HepG2 (cell line): ENCODE measurements around the gene HNRNPA2B1. TPM values are rescaled to one million over a fixed set of nuclear protein-coding genes. Genes with fewer than 3 reads are reported as not detected.

Source experiments
- ATAC-seq: fragments of 200-7000 bp; cut with Tn5 transposase; 3 replicates; pipeline ENCODE4 v1.9.1; 2020; ENCODE audit warnings: mild to moderate bottlenecking, moderate library complexity
- BruUV-seq: library from RNA; stranded (reverse); fragments of 400-500 nt; replicated peaks from 2 replicates; lab custom pipeline; 2021; lab: Mats Ljungman, UMichigan
- CTCF ChIA-PET: fragments of 300-600 bp; formaldehyde crosslinking; extraction: SDS; loops from one replicate; lab custom pipeline; 2021; ENCODE audit warnings: low total read pairs, inconsistent platforms, low intra/inter-chr PET ratio; lab: Yijun Ruan, JAX
- POLR2A ChIA-PET: fragments of 350-600 bp; sonication (Branson Sonifier 250); formaldehyde crosslinking; loops from one replicate; lab custom pipeline; 2020; ENCODE audit warnings: antibody characterized with exemption, inconsistent platforms; lab: Yijun Ruan, JAX
- DNase-seq: peaks from one replicate; pipeline ENCODE4 v3.0.0-alpha.2; 2015; ENCODE audit warnings: low spot score
- FAIRE-seq: peaks from 3 replicates; lab custom pipeline; 2011; peaks lifted over from hg19 to GRCh38; lab: Jason Lieb, UNC
- H2AFZ ChIP-seq: one replicate; pipeline ENCODE4 v1.6.1; 2011; ENCODE audit warnings: low read length, inconsistent platforms
- H3K27ac ChIP-seq: fragments of 300-600 bp; 3 replicates; pipeline ENCODE4 v1.8.0; 2011; ENCODE audit warnings: mixed run types, mild to moderate bottlenecking, mixed read lengths, low read length, inconsistent platforms; ENCODE audit not compliant: insufficient read depth; ENCODE audit errors: extremely low read length
- H3K27me3 ChIP-seq, 2 experiments: fragments of 200-600 bp in 1 of 2; 2 replicates in 1 of 2; 3 replicates in 1 of 2; pipeline versions ENCODE4 v1.6.0 to v1.8.0; 2011; ENCODE audit warnings: low read length in 2 of 2, mild to moderate bottlenecking in 2 of 2, moderate library complexity in 2 of 2, inconsistent platforms in 1 of 2; ENCODE audit not compliant: insufficient read depth in 2 of 2, control insufficient read depth in 1 of 2
- H3K36me3 ChIP-seq, 2 experiments: fragments of 200-600 bp in 1 of 2; replicated peaks in 1 of 2; 2 replicates in 1 of 2; 3 replicates in 1 of 2; pipeline versions ENCODE4 v1.5.1 to v1.8.0; 2011; ENCODE audit warnings: low read length in 2 of 2, inconsistent platforms in 1 of 2; ENCODE audit not compliant: insufficient read depth in 2 of 2, control insufficient read depth in 1 of 2
- H3K4me1 ChIP-seq: 2 replicates; pipeline ENCODE4 v1.5.1; 2012; ENCODE audit warnings: low read length, inconsistent platforms; ENCODE audit not compliant: insufficient read depth
- H3K4me2 ChIP-seq: 2 replicates; pipeline ENCODE4 v1.6.0; 2011; ENCODE audit warnings: low read depth, low read length, inconsistent platforms
- H3K4me3 ChIP-seq, 3 experiments: fragments of 200-600 bp in 1 of 3; sonication (generic), shearing (Covaris generic) in 1 of 3; replicated peaks in 1 of 3; 2 replicates each; pipeline ENCODE4 v1.5.1; 2011 to 2016; ENCODE audit warnings: low read length in 3 of 3, inconsistent platforms in 2 of 3, low read depth in 2 of 3, mild to moderate bottlenecking in 2 of 3, control low read depth in 1 of 3, mixed read lengths in 1 of 3; ENCODE audit not compliant: insufficient read depth in 1 of 3
- H3K79me2 ChIP-seq: one replicate; pipeline ENCODE4 v1.6.1; 2011; ENCODE audit warnings: low read length, inconsistent platforms; ENCODE audit not compliant: insufficient read depth
- H3K9ac ChIP-seq: 2 replicates; pipeline ENCODE4 v1.6.0; 2011; ENCODE audit warnings: mild to moderate bottlenecking, low read depth, low read length, inconsistent platforms; ENCODE audit not compliant: insufficient read depth
- H3K9me3 ChIP-seq: 2 replicates; pipeline ENCODE4 v1.5.1; 2012; ENCODE audit warnings: mild to moderate bottlenecking, low read length
- H4K20me1 ChIP-seq: 2 replicates; pipeline ENCODE4 v1.6.0; 2011; ENCODE audit warnings: inconsistent platforms, mild to moderate bottlenecking, low read length, moderate library complexity; ENCODE audit not compliant: insufficient read depth
- IRX3 ChIP-seq: sonication (generic); formaldehyde crosslinking; IDR thresholded peaks from 2 replicates; pipeline ENCODE4 v1.8.1; 2023; ENCODE audit warnings: mild to moderate bottlenecking, low read depth, missing genetic modification reagents, borderline replicate concordance
- MXD4 ChIP-seq: IDR thresholded peaks from 2 replicates; pipeline ENCODE4 v1.6.1; 2016; ENCODE audit warnings: mild to moderate bottlenecking, missing biosample characterization, missing genetic modification reagents
- NCOA5 ChIP-seq: sonication (generic); formaldehyde crosslinking; IDR thresholded peaks from 2 replicates; pipeline ENCODE4 v1.4.0; 2020; ENCODE audit warnings: missing genetic modification reagents
- NR3C1 ChIP-seq: sonication (generic); formaldehyde crosslinking; IDR thresholded peaks from 2 replicates; pipeline ENCODE4 v1.4.0; 2020; ENCODE audit warnings: missing genetic modification reagents
- ZFX ChIP-seq: sonication (generic); formaldehyde crosslinking; IDR thresholded peaks from 2 replicates; pipeline ENCODE4 v1.4.0; 2020; ENCODE audit warnings: mild to moderate bottlenecking, low read depth, missing genetic modification reagents, moderate library complexity
- ZNF570 ChIP-seq: sonication (generic); formaldehyde crosslinking; IDR thresholded peaks from 2 replicates; pipeline ENCODE4 v1.4.0; 2020; ENCODE audit warnings: mild to moderate bottlenecking, missing genetic modification reagents, borderline replicate concordance
- ZNF670 ChIP-seq: sonication (generic); formaldehyde crosslinking; IDR thresholded peaks from 2 replicates; pipeline ENCODE4 v1.8.0; 2022; ENCODE audit warnings: mild to moderate bottlenecking, missing genetic modification reagents, borderline replicate concordance
- ZSCAN12 ChIP-seq: sonication (generic); formaldehyde crosslinking; IDR thresholded peaks from 2 replicates; pipeline ENCODE4 v1.9.0; 2021; ENCODE audit warnings: mild to moderate bottlenecking, missing genetic modification reagents
- WGBS: methylation state at CpG from one replicate; pipeline ENCODE4 v1.1.6; 2017; ENCODE audit warnings: low lambda C conversion rate; 5-methylcytosine and 5-hydroxymethylcytosine counted together
- in situ Hi-C: cut with HindIII; loops from 2 replicates; pipeline ENCODE4 v1.10.0; 2017; ENCODE audit warnings: low pct_unique_long_range_greater_than_20kb; ENCODE audit not compliant: extremely low pct_ligation_motif_present
- intact Hi-C: fragments of 100-400 bp; cut with micrococcal nuclease; formaldehyde crosslinking; loops from one replicate; pipeline ENCODE4 v1.10.0; 2022; ENCODE audit not compliant: unreplicated experiment
- polyA plus RNA-seq, 8 experiments: library from polyadenylated mRNA; depleted of rRNA in 3 of 8; stranded (reverse) in 7 of 8; unstranded in 1 of 8; fragments of >200 nt; fragmentation: Illumina TruSeq in 4 of 8; extraction: Trizol in 4 of 8; gene quantifications; 2 replicates each; pipeline versions ENCODE4 v1.2.1 to v1.2.3, GENCODE V29; 2011 to 2016; ENCODE audit warnings: low read depth in 4 of 8, missing spikeins in 1 of 8, mixed read lengths in 1 of 8; ENCODE audit not compliant: insufficient read depth in 1 of 8
- total RNA-seq, 5 experiments: library from RNA; depleted of rRNA; stranded (reverse); fragments of >200 nt; fragmentation: Illumina TruSeq; extraction: Trizol; gene quantifications; 2 replicates each; pipeline ENCODE4 v1.2.3, GENCODE V29; 2016; ENCODE audit warnings: low read depth in 1 of 5
- TF ChIP-seq, protein P1 (sequence below), 2 experiments: sonication (generic) in 1 of 2; formaldehyde crosslinking in 1 of 2; IDR thresholded peaks; 2 replicates each; pipeline versions ENCODE4 v1.6.1 to v1.9.0; 2014 to 2022; ENCODE audit warnings: antibody characterized with exemption in 1 of 2, borderline replicate concordance in 1 of 2, inconsistent platforms in 1 of 2, low read depth in 1 of 2, missing genetic modification reagents in 1 of 2
- TF ChIP-seq, protein P2 (sequence below): sonication (generic); formaldehyde crosslinking; IDR thresholded peaks from 2 replicates; pipeline ENCODE4 v1.5.1; 2020; ENCODE audit warnings: mild to moderate bottlenecking, missing genetic modification reagents, moderate library complexity
- TF ChIP-seq, protein P3 (sequence below): sonication (generic); formaldehyde crosslinking; IDR thresholded peaks from 2 replicates; pipeline ENCODE4 v1.4.0; 2020; ENCODE audit warnings: missing genetic modification reagents
- TF ChIP-seq, protein P4 (sequence below): sonication (generic); formaldehyde crosslinking; IDR thresholded peaks from 2 replicates; pipeline ENCODE4 v1.4.0; 2020; ENCODE audit warnings: missing genetic modification reagents, borderline replicate concordance
- TF ChIP-seq, protein P5 (sequence below): sonication (generic); formaldehyde crosslinking; IDR thresholded peaks from 2 replicates; pipeline ENCODE4 v1.5.1; 2020; ENCODE audit warnings: missing genetic modification reagents, mild to moderate bottlenecking, borderline replicate concordance

Gene HNRNPA2B1
- total and polyA plus RNA-seq, 2 of the 13 experiments (the other 11 are each of a cell fraction or from before 2014, with no cell fraction given) = 193 to 412 TPM

DNA sequence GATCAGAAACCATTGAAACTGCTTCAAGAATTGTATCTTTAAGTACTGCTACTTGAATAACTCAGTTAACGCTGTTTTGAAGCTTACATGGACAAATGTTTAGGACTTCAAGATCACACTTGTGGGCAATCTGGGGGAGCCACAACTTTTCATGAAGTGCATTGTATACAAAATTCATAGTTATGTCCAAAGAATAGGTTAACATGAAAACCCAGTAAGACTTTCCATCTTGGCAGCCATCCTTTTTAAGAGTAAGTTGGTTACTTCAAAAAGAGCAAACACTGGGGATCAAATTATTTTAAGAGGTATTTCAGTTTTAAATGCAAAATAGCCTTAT, 14.7 kb downstream of the HNRNPA2B1 start:
- Histone ChIP-seq H3K36me3 (peaks cover 0 to 13% of the 10 kb centered on the region in 2 experiments; a peak in 2 of 5 replicates), H4K20me1 (peaks cover 46% of the 10 kb centered on the region), H3K4me1 (peaks cover 24% of the 10 kb centered on the region), H3K27me3 (no peaks in the 10 kb centered on the region), H3K9me3 (no peaks in the 10 kb centered on the region), H3K79me2 (no peaks in the 10 kb centered on the region), H3K27ac (no peak overlapping the region), H3K9ac (no peak overlapping the region), H2AFZ (no peak overlapping the region), H3K4me3 (no peak overlapping the region), H3K4me2 (no peak overlapping the region)
- ATAC-seq (no peak), DNase-seq (no peak), FAIRE-seq (no peak)
- ChIA-PET CTCF (no interaction called here), POLR2A (interaction anchor here (1.5 kb wide), 1 partner anchor 14 kb away, joined by 6 read pairs; the partner anchor contains the start of gene HNRNPA2B1)
- intact Hi-C loops (no loop called here), in situ Hi-C loops (loop anchor here (10.0 kb wide), 1 partner anchor 91 kb away; no protein-coding TSS in a partner anchor)
- 95% methylated on average over 1 of the region's 1 CpG for WGBS
- no TSS peak for BruUV-seq
- TF ChIP-seq, protein P1, sequence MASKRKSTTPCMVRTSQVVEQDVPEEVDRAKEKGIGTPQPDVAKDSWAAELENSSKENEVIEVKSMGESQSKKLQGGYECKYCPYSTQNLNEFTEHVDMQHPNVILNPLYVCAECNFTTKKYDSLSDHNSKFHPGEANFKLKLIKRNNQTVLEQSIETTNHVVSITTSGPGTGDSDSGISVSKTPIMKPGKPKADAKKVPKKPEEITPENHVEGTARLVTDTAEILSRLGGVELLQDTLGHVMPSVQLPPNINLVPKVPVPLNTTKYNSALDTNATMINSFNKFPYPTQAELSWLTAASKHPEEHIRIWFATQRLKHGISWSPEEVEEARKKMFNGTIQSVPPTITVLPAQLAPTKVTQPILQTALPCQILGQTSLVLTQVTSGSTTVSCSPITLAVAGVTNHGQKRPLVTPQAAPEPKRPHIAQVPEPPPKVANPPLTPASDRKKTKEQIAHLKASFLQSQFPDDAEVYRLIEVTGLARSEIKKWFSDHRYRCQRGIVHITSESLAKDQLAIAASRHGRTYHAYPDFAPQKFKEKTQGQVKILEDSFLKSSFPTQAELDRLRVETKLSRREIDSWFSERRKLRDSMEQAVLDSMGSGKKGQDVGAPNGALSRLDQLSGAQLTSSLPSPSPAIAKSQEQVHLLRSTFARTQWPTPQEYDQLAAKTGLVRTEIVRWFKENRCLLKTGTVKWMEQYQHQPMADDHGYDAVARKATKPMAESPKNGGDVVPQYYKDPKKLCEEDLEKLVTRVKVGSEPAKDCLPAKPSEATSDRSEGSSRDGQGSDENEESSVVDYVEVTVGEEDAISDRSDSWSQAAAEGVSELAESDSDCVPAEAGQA (IDR thresholded peaks at IDR 0.05; ENCODE audit: low read depth) = no peak
- TF ChIP-seq, protein P1 (CRISPR knock-in tag; IDR thresholded peaks at IDR 0.05; ENCODE audit: borderline replicate concordance) = no peak
- TF ChIP-seq, protein P2, sequence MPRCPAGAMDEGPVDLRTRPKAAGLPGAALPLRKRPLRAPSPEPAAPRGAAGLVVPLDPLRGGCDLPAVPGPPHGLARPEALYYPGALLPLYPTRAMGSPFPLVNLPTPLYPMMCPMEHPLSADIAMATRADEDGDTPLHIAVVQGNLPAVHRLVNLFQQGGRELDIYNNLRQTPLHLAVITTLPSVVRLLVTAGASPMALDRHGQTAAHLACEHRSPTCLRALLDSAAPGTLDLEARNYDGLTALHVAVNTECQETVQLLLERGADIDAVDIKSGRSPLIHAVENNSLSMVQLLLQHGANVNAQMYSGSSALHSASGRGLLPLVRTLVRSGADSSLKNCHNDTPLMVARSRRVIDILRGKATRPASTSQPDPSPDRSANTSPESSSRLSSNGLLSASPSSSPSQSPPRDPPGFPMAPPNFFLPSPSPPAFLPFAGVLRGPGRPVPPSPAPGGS (CRISPR knock-in tag) = no peak
- TF ChIP-seq MXD4 (CRISPR knock-in tag) (no peak), NR3C1 (CRISPR knock-in tag) (no peak), ZFX (CRISPR knock-in tag) (no peak), ZNF570 (CRISPR knock-in tag) (no peak), IRX3 (CRISPR knock-in tag) (no peak), NCOA5 (no peak), ZSCAN12 (CRISPR knock-in tag) (no peak), ZNF670 (no peak)
- TF ChIP-seq, protein P3, sequence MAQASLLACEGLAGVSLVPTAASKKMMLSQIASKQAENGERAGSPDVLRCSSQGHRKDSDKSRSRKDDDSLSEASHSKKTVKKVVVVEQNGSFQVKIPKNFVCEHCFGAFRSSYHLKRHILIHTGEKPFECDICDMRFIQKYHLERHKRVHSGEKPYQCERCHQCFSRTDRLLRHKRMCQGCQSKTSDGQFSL (CRISPR knock-in tag) = no peak
- TF ChIP-seq, protein P4, sequence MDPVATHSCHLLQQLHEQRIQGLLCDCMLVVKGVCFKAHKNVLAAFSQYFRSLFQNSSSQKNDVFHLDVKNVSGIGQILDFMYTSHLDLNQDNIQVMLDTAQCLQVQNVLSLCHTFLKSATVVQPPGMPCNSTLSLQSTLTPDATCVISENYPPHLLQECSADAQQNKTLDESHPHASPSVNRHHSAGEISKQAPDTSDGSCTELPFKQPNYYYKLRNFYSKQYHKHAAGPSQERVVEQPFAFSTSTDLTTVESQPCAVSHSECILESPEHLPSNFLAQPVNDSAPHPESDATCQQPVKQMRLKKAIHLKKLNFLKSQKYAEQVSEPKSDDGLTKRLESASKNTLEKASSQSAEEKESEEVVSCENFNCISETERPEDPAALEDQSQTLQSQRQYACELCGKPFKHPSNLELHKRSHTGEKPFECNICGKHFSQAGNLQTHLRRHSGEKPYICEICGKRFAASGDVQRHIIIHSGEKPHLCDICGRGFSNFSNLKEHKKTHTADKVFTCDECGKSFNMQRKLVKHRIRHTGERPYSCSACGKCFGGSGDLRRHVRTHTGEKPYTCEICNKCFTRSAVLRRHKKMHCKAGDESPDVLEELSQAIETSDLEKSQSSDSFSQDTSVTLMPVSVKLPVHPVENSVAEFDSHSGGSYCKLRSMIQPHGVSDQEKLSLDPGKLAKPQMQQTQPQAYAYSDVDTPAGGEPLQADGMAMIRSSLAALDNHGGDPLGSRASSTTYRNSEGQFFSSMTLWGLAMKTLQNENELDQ = no peak
- TF ChIP-seq, protein P5, sequence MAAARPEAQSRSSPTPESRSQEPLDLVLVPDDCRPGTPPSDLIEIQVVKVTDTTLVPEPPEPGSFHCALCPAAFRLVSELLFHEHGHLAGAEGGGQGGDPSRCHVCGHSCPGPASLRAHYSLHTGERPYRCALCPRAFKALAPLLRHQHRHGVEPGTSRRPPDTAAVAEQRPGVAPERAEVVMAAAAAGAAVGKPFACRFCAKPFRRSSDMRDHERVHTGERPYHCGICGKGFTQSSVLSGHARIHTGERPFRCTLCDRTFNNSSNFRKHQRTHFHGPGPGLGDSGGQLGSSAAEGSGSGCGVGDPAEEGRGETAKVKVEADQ (CRISPR knock-in tag) = no peak
